Measurements from ENCODE around the gene MBD3L2.

DNA sequence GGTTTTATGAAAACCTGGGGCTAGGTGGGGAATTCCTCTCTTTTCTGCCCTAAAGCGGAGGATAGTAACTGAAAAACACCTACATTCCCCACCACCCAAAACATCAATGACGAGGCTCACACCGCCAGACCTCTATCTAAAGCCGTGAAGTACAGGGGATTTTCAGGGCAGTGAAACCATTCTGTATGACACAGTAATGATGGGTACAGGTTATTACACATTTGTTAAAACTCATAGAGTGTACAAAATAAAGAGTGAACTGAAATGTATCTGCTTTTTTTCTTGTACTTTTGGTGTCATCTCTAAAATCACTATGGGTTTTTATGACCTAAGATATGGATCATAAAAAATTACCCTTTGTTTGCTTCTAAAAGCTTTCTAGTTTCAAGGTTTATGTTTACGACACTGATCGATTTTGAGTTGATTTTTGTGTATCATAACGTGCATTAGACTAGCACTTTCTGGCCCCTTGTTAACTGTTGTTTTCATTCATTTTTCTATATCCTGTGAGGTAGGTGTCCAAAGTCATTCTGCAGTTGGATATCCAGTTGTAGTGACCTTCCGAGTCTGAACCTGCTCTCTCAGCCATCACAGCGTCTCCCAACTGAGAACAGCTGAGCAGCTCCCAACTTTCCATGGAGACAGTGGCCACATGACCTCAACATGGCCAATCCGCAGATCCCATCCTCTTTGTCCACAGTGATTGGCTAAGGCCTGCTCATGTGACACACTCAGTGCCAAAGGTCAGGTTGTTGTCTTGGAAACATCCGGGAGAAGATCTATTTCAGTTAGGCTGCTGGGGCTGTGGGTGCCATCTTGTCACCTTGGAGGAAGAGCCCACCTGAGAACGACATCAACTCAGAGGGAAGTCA lies 38.2 kb upstream of the MBD3L2 start:
- TF ChIP-seq, protein P1, sequence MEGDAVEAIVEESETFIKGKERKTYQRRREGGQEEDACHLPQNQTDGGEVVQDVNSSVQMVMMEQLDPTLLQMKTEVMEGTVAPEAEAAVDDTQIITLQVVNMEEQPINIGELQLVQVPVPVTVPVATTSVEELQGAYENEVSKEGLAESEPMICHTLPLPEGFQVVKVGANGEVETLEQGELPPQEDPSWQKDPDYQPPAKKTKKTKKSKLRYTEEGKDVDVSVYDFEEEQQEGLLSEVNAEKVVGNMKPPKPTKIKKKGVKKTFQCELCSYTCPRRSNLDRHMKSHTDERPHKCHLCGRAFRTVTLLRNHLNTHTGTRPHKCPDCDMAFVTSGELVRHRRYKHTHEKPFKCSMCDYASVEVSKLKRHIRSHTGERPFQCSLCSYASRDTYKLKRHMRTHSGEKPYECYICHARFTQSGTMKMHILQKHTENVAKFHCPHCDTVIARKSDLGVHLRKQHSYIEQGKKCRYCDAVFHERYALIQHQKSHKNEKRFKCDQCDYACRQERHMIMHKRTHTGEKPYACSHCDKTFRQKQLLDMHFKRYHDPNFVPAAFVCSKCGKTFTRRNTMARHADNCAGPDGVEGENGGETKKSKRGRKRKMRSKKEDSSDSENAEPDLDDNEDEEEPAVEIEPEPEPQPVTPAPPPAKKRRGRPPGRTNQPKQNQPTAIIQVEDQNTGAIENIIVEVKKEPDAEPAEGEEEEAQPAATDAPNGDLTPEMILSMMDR (IDR thresholded peaks at IDR 0.05; ENCODE audit: insufficient read depth, low read length), result no peak
- TF ChIP-seq GABPA (IDR thresholded peaks at IDR 0.05; ENCODE audit: low read depth), result no peak
